Epithelial cell of proximal tubule (primary cell): ENCODE measurements around the gene LY6G6C. TPM values are rescaled to one million over a fixed set of nuclear protein-coding genes. Genes with fewer than 3 reads are reported as not detected.

ENCODE experiments used
- DNase-seq: peaks from one replicate; pipeline ENCODE4 v3.0.0-alpha.2; 2011; ENCODE audit warnings: low read depth
- H3K4me3 ChIP-seq: 2 replicates; pipeline ENCODE4 v1.5.1; 2011; ENCODE audit warnings: low read depth, mild to moderate bottlenecking, low read length
- total RNA-seq: library from RNA; depleted of rRNA; stranded (reverse); fragments of >200 nt; gene quantifications from 2 replicates; pipeline ENCODE4 v1.2.3, GENCODE V29; 2015
- TF ChIP-seq, protein P1 (sequence below): conservative IDR thresholded peaks from 2 replicates; pipeline ENCODE4 v1.5.1; 2012; ENCODE audit warnings: low read depth, mild to moderate bottlenecking, low read length

LY6G6C gene
- total RNA-seq, 1 donor from 2014 or later = not detected

DNA sequence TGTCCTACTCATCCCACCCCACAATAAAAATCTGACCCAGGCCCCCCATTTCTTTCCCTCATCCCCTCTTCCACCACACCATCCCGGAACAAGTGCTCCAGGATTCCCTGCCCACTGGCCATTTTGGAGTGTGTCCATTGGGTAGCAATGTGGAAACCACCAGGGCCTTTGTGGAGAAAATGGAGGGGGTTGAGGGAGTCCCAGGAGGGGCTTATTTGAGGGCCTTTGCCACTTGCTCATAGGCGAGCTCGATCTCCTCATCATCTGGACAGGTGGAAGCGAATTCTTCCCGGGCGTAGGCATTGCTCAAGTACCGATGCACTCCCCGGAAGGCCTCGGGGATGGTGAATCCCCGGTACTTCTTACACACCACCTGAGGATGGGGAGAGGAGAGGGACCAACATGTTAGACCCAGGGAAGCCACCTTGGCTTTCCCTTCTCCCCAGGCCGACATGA, 9.1 kb upstream of the LY6G6C start:
- TF ChIP-seq, protein P1, sequence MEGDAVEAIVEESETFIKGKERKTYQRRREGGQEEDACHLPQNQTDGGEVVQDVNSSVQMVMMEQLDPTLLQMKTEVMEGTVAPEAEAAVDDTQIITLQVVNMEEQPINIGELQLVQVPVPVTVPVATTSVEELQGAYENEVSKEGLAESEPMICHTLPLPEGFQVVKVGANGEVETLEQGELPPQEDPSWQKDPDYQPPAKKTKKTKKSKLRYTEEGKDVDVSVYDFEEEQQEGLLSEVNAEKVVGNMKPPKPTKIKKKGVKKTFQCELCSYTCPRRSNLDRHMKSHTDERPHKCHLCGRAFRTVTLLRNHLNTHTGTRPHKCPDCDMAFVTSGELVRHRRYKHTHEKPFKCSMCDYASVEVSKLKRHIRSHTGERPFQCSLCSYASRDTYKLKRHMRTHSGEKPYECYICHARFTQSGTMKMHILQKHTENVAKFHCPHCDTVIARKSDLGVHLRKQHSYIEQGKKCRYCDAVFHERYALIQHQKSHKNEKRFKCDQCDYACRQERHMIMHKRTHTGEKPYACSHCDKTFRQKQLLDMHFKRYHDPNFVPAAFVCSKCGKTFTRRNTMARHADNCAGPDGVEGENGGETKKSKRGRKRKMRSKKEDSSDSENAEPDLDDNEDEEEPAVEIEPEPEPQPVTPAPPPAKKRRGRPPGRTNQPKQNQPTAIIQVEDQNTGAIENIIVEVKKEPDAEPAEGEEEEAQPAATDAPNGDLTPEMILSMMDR = no peak
- DNase-seq = no peak
- peak overlapping the region; percentile 69 for H3K4me3 ChIP-seq

DNA sequence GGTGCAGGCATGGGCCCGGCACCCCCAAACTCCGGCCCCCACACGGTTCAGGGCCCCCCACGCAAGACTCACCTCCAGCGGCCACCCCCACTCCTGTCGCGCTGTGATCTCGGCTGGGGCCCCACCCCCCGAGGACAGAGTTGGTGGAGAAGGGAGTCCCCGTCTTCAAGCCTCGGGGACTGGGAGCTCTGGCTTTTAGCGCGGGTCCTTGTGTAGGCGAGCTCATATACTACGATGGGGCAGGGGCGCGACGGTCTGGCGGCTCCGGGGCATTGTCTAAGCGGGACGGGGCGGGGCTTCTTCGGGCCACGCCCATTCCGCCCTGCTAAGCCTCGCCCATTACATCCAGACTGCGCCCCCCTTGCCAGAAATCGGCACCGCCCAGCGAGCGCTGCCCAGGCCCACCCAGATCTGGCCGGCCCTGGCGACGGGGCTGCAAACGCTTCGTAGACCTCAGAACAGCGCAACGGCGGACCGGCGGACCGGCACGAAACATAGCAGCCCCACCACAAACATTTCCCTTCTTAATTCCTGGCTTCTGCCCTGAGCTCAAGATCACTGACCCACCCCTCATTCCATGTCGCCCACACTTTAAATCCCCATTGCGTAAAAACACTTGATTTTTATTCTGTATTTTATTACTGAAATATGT, 8.6 kb upstream of the LY6G6C start:
- TF ChIP-seq, protein P1 = no peak
- DNase-seq = no peak
- H3K4me3 ChIP-seq = peak overlapping the region; percentile 69

DNA sequence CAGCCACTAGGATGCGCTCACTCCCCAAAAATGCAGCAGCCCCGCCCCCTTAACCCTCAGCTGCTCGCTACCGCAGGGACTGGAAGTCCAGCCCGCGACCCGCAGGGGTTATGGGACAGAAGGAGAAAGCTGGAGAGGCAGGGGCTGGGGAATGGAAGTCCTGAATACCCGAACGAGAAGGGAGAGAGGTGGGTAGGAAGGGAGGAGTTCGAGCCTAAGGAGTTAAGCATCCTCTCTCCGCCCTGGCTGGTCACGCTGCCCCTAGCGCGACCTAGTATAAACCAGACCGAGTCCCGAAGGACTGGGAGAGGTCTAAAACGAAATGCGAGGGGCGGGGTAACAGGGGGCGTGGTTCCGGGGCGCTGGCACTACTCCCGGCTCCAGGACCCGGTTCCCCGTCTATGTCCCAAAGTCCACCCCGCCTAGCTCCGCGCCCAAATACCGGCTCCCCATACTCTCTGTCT, 8.0 kb upstream of the LY6G6C start:
- TF ChIP-seq, protein P1 = no peak
- H3K4me3 ChIP-seq = peak overlapping the region; percentile 69
- no peak for DNase-seq

DNA sequence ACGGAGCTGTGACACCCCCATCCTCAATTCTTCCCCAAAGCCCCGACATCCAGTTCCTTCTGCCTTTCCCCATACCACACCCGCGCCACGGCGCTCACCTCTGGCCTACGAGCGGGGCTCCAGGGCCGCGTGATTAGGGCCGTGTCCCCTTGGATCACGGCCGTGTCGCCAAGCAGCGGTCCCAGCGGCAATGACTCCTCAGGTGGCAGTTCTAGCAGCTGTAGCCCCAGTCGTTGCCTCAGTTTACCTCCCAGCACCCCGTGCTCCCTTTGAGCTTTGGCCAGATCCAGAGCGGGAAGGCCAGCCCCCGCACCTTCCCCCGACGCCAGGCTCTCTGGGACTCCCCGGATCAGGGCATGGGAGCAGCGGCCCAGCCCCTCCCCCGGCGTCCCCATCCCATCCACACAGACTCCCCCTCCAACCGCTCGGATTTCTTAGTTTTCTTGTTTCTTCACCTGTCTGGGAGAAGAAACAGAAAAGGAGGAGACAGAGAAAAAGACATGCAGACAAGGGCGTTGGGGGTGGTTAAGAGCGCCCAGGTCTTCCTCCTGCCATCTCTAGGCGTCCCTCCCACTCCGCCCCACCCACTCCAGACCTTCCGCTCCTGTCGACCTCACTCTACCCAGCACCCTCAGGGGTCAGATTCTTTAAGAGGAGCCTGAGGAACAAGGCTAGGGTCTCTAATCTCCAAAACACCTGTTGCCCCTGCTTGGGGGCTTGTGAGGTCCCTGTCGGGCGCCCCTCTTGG, 7.4 kb upstream of the LY6G6C start, which contains the start of gene DDAH2:
Gene DDAH2, minus strand, starts transcription at position 533 of the 748 bp plus-strand sequence. Its CDS starts 138 bp downstream, at position 395.
- peak within 1 kb of the TSS; percentile 69 for H3K4me3 ChIP-seq
- TF ChIP-seq, protein P1 = peak; percentile 72
- no peak for DNase-seq

DNA sequence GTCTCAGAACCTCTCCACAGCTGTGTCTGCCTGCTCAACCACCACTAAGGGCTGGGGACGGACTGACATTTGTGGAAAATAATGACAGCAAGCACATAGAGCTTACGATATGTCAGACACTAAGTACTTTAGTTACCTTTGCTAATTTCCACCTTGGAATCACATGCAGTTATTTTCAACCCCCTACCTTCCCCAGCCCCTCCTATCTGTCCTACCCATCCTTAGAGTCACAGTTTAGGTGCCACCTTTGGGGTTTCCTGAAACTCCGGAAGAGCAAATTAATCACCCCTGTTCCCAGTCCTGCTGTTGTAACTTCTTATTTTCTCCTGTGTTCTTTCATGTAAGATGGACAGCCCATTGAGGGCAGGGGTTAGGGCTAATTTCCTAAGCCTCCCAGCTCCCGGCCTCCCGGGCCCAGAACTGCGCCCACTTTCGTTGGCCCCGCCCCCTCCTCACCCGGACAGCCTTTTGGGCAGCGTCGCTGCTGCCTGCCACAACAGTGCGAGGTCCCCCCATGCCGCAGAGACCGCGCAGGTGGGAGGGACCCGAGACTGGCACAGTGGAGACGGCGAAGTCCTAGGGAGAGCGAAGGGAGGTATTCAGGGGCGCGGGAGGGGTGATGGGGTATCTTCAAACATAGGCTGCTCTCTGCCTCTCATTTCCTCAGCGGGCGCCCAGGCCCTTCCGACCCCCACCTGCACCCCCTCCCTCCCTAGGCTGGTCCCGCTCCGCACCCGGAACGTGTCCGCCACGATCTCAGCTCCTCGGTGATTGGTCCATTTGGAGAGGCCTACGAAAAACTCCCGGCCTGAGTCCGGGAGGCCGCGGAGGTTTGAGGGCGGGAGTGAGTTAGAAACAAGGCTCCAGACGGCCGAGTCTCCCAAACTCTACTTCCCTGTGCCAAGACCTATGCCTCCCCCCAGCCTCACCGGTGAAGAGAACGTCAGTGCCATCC, 6.4 kb upstream of the LY6G6C start:
- peak overlapping the region; percentile 69 for H3K4me3 ChIP-seq
- TF ChIP-seq, protein P1 = no peak
- no peak for DNase-seq

DNA sequence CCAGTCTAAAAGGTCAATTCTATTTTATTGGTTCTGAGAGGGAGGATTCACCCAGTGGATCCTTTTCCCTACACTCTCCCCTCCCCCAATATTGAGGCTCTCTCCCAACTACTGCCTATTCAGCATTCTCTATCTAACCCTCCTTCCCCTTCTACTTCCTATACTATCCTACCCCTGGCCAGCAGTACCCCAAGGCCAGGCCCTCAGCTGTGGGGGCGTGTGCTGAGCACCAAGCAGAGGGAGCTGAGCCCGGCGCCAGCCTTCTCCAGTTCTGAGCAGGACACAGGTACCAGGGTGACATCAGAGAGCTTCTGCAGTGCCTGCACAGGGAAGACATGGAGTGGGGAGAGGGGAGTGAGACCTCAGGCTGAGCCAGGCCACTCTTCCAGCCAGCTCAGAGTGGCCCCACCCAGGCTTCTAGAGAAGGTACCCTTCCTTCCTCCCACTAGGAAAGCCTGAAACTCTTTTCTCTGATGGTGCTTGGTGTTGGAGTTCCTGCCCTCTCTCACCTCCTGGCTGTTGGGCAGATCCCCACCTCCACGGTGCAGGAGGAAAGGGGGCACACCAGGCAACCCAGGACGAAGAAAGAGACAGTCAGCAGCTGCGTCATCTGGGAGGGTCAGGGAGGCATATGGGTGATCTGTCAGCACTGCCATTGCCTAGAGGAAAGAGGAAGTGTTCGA, 5.6 kb upstream of the LY6G6C start:
- TF ChIP-seq, protein P1 = no peak
- no peak for DNase-seq
- H3K4me3 ChIP-seq = no peak overlapping the region
